Bronchial epithelial cell (primary cell): ENCODE results near the gene BAHCC1. TPM values are rescaled to one million over a fixed set of nuclear protein-coding genes. Genes with fewer than 3 reads are reported as not detected.
A peak's percentile ranks its signal among the peaks of the same experiment; 100 is the strongest.

Experiments used
- DNase-seq: peaks from one replicate; pipeline ENCODE4 v3.0.0-alpha.2; 2010; ENCODE audit warnings: low read depth
- FAIRE-seq: peaks from 2 replicates; lab custom pipeline; 2011; peaks lifted over from hg19 to GRCh38; lab: Jason Lieb, UNC
- H3K27me3 ChIP-seq: 2 replicates; pipeline ENCODE4 v1.5.1; 2011; ENCODE audit warnings: low read length; ENCODE audit not compliant: control insufficient read depth, insufficient read depth
- H3K36me3 ChIP-seq: 2 replicates; pipeline ENCODE4 v1.5.1; 2011; ENCODE audit warnings: low read length; ENCODE audit not compliant: control insufficient read depth, insufficient read depth
- H3K4me3 ChIP-seq: 2 replicates; pipeline ENCODE4 v1.5.1; 2011; ENCODE audit warnings: mild to moderate bottlenecking, low read depth, low read length, control low read depth
- CTCF ChIP-seq: IDR thresholded peaks from 2 replicates; pipeline ENCODE4 v1.5.1; 2011; ENCODE audit warnings: mild to moderate bottlenecking, moderate library complexity, low read length, control low read depth, inconsistent platforms; ENCODE audit not compliant: insufficient read depth, severe bottlenecking
- total RNA-seq: library from RNA; depleted of rRNA; stranded (reverse); fragments of >200 nt; gene quantifications from 2 replicates; pipeline ENCODE4 v1.2.1, GENCODE V29; 2014

BAHCC1 gene
- total RNA-seq, 1 donor from 2014 or later, result 0.79 TPM

GRCh38 chr17:81401723-81402529 lies 6.7 kb downstream of the BAHCC1 start:
- peak; percentile 54 for TF ChIP-seq CTCF
- Histone ChIP-seq H3K36me3 (no peaks in the 10 kb centered on the region), H3K27me3 (no peaks in the 10 kb centered on the region), H3K4me3 (no peak overlapping the region)
- no peak for FAIRE-seq
- no peak for DNase-seq

GRCh38 chr17:81402530-81402941 lies 7.3 kb downstream of the BAHCC1 start:
- Histone ChIP-seq H3K27me3 (no peaks in the 10 kb centered on the region), H3K4me3 (no peak overlapping the region), H3K36me3 (no peaks in the 10 kb centered on the region)
- no peak for DNase-seq
- TF ChIP-seq CTCF, result no peak
- no peak for FAIRE-seq

- FAIRE-seq (no peak), DNase-seq (no peak)
- peak; percentile 2 for TF ChIP-seq CTCF
- Histone ChIP-seq H3K36me3 (no peaks in the 10 kb centered on the region), H3K27me3 (no peaks in the 10 kb centered on the region), H3K4me3 (no peak overlapping the region)
These were observed 7.8 kb downstream of the BAHCC1 start for GRCh38 chr17:81402981-81403467.

- Histone ChIP-seq H3K4me3 (no peak overlapping the region), H3K27me3 (no peaks in the 10 kb centered on the region), H3K36me3 (no peaks in the 10 kb centered on the region)
- DNase-seq (no peak), FAIRE-seq (no peak)
- no peak for TF ChIP-seq CTCF
These were observed 8.6 kb downstream of the BAHCC1 start for GRCh38 chr17:81403671-81404534.

GRCh38 chr17:81404558-81405165 lies 9.4 kb downstream of the BAHCC1 start:
- H3K27me3 ChIP-seq, result no peaks in the 10 kb centered on the region
- H3K36me3 ChIP-seq, result no peaks in the 10 kb centered on the region
- H3K4me3 ChIP-seq, result no peak overlapping the region
- TF ChIP-seq CTCF, result no peak
- FAIRE-seq (no peak), DNase-seq (no peak)
